ENCODE data around the gene LAMA1.

LAMA1 gene

GRCh38 chr18:7105943-7106342 is 11.7 kb downstream of the LAMA1 start:
- H3K27me3 ChIP-seq (ENCODE audit: control insufficient read depth in 2 of 2, insufficient read depth in 2 of 2, low read length in 2 of 2): no peaks in the 10 kb centered on the region
- no peaks in the 10 kb centered on the region for H3K9me3 ChIP-seq (ENCODE audit: control insufficient read depth in 2 of 2, low read length in 2 of 2)

DNA sequence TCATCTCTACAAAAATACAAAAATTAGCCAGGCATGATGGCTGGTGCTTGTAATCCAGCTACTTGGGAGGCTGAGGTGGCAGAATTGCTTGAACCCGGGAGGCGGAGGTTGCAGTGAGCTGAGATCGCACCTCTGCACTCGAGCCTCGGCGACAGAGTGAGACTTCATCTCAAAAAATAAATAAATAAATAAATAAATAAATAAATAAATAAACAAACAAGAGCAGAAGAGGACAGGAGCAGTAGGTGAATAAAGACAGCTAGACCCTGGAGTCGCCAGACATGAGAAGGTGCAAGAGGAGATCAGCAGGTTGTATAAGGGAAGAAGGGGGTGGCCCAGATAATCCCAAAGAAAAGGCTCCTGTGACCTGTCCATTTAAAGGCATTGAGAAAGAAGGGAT is 12.3 kb downstream of the LAMA1 start:
- Histone ChIP-seq H3K9me3 (ENCODE audit: control insufficient read depth in 2 of 2, low read length in 2 of 2) (no peaks in the 10 kb centered on the region), H3K36me3 (ENCODE audit: control insufficient read depth in 2 of 2, insufficient read depth in 2 of 2, low read length in 2 of 2) (no peaks in the 10 kb centered on the region), H3K27ac (ENCODE audit: low read depth in 2 of 2, low read length in 2 of 2) (no peak overlapping the region), H3K4me3 (ENCODE audit: low read length in 2 of 2) (no peak overlapping the region), H3K27me3 (ENCODE audit: control insufficient read depth in 2 of 2, insufficient read depth in 2 of 2, low read length in 2 of 2) (no peaks in the 10 kb centered on the region), H3K4me1 (ENCODE audit: control insufficient read depth in 2 of 2, insufficient read depth in 2 of 2, low read length in 2 of 2) (no peaks in the 10 kb centered on the region), H3K9ac (ENCODE audit: low read depth in 1 of 2, low read length in 2 of 2) (no peak overlapping the region)

More at GRCh38 chr18:7105943-7106342, 11.7 kb downstream of the LAMA1 start:
- Histone ChIP-seq H3K27ac (ENCODE audit: low read depth in 2 of 2, low read length in 2 of 2) (no peak overlapping the region), H3K36me3 (ENCODE audit: control insufficient read depth in 2 of 2, insufficient read depth in 2 of 2, low read length in 2 of 2) (no peaks in the 10 kb centered on the region), H3K4me1 (ENCODE audit: control insufficient read depth in 2 of 2, insufficient read depth in 2 of 2, low read length in 2 of 2) (no peaks in the 10 kb centered on the region), H3K9ac (ENCODE audit: low read depth in 1 of 2, low read length in 2 of 2) (no peak overlapping the region), H3K4me3 (ENCODE audit: low read length in 2 of 2) (no peak overlapping the region)

GRCh38 chr18:7104649-7105048 is 12.9 kb downstream of the LAMA1 start:
- H3K27me3 ChIP-seq (ENCODE audit: control insufficient read depth in 2 of 2, insufficient read depth in 2 of 2, low read length in 2 of 2): no peaks in the 10 kb centered on the region
- H3K4me1 ChIP-seq (ENCODE audit: control insufficient read depth in 2 of 2, insufficient read depth in 2 of 2, low read length in 2 of 2): no peaks in the 10 kb centered on the region

GRCh38 chr18:7102131-7102530 is 15.5 kb downstream of the LAMA1 start:
- no peaks in the 10 kb centered on the region for H3K9me3 ChIP-seq (ENCODE audit: control insufficient read depth in 2 of 2, low read length in 2 of 2)
- H3K27me3 ChIP-seq (ENCODE audit: control insufficient read depth in 2 of 2, insufficient read depth in 2 of 2, low read length in 2 of 2): no peaks in the 10 kb centered on the region
- no peaks in the 10 kb centered on the region for H3K4me1 ChIP-seq (ENCODE audit: control insufficient read depth in 2 of 2, insufficient read depth in 2 of 2, low read length in 2 of 2)
- H3K27ac ChIP-seq (ENCODE audit: low read depth in 2 of 2, low read length in 2 of 2): no peak overlapping the region
- no peak overlapping the region for H3K4me3 ChIP-seq (ENCODE audit: low read length in 2 of 2)
- no peaks in the 10 kb centered on the region for H3K36me3 ChIP-seq (ENCODE audit: control insufficient read depth in 2 of 2, insufficient read depth in 2 of 2, low read length in 2 of 2)
- no peak overlapping the region for H3K9ac ChIP-seq (ENCODE audit: low read depth in 1 of 2, low read length in 2 of 2)

More at GRCh38 chr18:7104649-7105048, 12.9 kb downstream of the LAMA1 start:
- no peaks in the 10 kb centered on the region for H3K36me3 ChIP-seq (ENCODE audit: control insufficient read depth in 2 of 2, insufficient read depth in 2 of 2, low read length in 2 of 2)
- H3K9ac ChIP-seq (ENCODE audit: low read depth in 1 of 2, low read length in 2 of 2): no peak overlapping the region
- H3K4me3 ChIP-seq (ENCODE audit: low read length in 2 of 2): no peak overlapping the region
- H3K27ac ChIP-seq (ENCODE audit: low read depth in 2 of 2, low read length in 2 of 2): no peak overlapping the region
- no peaks in the 10 kb centered on the region for H3K9me3 ChIP-seq (ENCODE audit: control insufficient read depth in 2 of 2, low read length in 2 of 2)

DNA sequence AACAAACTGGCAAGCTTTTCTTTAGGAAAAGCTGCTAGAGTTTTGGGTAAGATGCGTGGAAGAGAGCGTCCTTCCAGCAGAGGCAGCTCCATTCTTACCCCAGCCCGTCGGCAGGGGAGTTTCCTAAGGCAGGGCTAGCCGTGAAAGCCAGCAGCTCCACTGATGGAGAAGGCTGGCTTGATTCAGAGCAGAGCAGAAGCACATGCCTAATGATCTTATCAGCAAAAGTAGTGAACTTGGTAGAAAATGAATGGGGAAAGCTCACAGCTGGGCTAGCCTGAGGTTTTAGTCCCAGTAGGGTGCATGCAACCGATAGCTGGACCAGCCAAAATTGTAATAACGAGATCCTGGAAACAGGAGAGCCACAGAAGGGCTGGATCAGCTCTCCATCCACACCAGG is 20.8 kb downstream of the LAMA1 start:
- H3K27me3 ChIP-seq (ENCODE audit: control insufficient read depth in 2 of 2, insufficient read depth in 2 of 2, low read length in 2 of 2): no peaks in the 10 kb centered on the region
- H3K27ac ChIP-seq (ENCODE audit: low read depth in 2 of 2, low read length in 2 of 2): no peak overlapping the region
- H3K4me1 ChIP-seq (ENCODE audit: control insufficient read depth in 2 of 2, insufficient read depth in 2 of 2, low read length in 2 of 2): no peaks in the 10 kb centered on the region
- no peaks in the 10 kb centered on the region for H3K9me3 ChIP-seq (ENCODE audit: control insufficient read depth in 2 of 2, low read length in 2 of 2)
- H3K4me3 ChIP-seq (ENCODE audit: low read length in 2 of 2): no peak overlapping the region
- no peak overlapping the region for H3K9ac ChIP-seq (ENCODE audit: low read depth in 1 of 2, low read length in 2 of 2)
- H3K36me3 ChIP-seq (ENCODE audit: control insufficient read depth in 2 of 2, insufficient read depth in 2 of 2, low read length in 2 of 2): no peaks in the 10 kb centered on the region

DNA sequence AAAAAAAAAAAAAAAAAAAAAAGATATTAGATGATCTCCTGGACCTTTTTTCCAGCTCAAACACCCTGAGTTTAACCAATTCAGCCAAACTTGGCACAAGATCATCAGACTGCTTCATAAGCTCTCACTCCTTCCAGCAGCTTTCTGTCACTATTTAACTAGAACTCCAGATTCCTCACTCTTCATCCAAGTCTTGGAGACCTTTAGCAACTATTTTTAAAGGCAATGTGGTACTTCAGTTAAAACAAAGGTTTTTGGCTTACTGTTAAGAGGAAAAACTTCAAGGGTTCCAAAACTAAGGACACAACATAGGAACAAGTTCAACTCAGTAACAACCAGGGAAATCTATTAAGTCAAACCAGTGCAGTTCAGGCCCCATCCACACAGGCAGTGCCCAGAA is 23.2 kb downstream of the LAMA1 start:
- H3K36me3 ChIP-seq (ENCODE audit: control insufficient read depth in 2 of 2, insufficient read depth in 2 of 2, low read length in 2 of 2): no peaks in the 10 kb centered on the region
- no peaks in the 10 kb centered on the region for H3K9me3 ChIP-seq (ENCODE audit: control insufficient read depth in 2 of 2, low read length in 2 of 2)
- H3K27ac ChIP-seq (ENCODE audit: low read depth in 2 of 2, low read length in 2 of 2): no peak overlapping the region
- H3K4me3 ChIP-seq (ENCODE audit: low read length in 2 of 2): no peak overlapping the region
- H3K4me1 ChIP-seq (ENCODE audit: control insufficient read depth in 2 of 2, insufficient read depth in 2 of 2, low read length in 2 of 2): no peaks in the 10 kb centered on the region
- no peaks in the 10 kb centered on the region for H3K27me3 ChIP-seq (ENCODE audit: control insufficient read depth in 2 of 2, insufficient read depth in 2 of 2, low read length in 2 of 2)
- no peak overlapping the region for H3K9ac ChIP-seq (ENCODE audit: low read depth in 1 of 2, low read length in 2 of 2)

DNA sequence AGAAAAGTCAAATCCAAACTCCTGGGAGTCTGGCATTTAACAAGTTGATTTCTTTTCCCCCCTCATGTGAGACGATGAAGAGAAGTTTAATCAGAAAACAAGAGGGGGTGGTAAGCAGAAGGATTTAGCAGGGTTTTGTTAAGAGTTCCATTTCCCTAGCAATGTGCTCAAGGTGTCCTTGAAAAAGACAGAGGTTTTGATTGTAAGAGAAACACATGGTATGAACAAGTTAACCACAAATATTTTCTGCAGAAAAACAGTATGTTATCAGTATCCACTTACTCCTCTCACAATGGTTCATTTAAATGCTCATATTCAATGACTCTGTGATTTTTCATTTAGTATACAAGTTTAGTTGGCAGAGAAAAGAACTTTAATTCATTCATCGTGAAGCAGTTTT is 26.8 kb downstream of the LAMA1 start:
- no peaks in the 10 kb centered on the region for H3K27me3 ChIP-seq (ENCODE audit: control insufficient read depth in 2 of 2, insufficient read depth in 2 of 2, low read length in 2 of 2)
- no peak overlapping the region for H3K9ac ChIP-seq (ENCODE audit: low read depth in 1 of 2, low read length in 2 of 2)
- H3K27ac ChIP-seq (ENCODE audit: low read depth in 2 of 2, low read length in 2 of 2): no peak overlapping the region
- H3K4me1 ChIP-seq (ENCODE audit: control insufficient read depth in 2 of 2, insufficient read depth in 2 of 2, low read length in 2 of 2): no peaks in the 10 kb centered on the region
- H3K36me3 ChIP-seq (ENCODE audit: control insufficient read depth in 2 of 2, insufficient read depth in 2 of 2, low read length in 2 of 2): no peaks in the 10 kb centered on the region
- H3K9me3 ChIP-seq (ENCODE audit: control insufficient read depth in 2 of 2, low read length in 2 of 2): no peaks in the 10 kb centered on the region
- no peak overlapping the region for H3K4me3 ChIP-seq (ENCODE audit: low read length in 2 of 2)

- H3K9ac ChIP-seq (ENCODE audit: low read depth in 1 of 2, low read length in 2 of 2): no peak overlapping the region
- no peaks in the 10 kb centered on the region for H3K36me3 ChIP-seq (ENCODE audit: control insufficient read depth in 2 of 2, insufficient read depth in 2 of 2, low read length in 2 of 2)
- H3K27me3 ChIP-seq (ENCODE audit: control insufficient read depth in 2 of 2, insufficient read depth in 2 of 2, low read length in 2 of 2): no peaks in the 10 kb centered on the region
- H3K27ac ChIP-seq (ENCODE audit: low read depth in 2 of 2, low read length in 2 of 2): no peak overlapping the region
- H3K4me3 ChIP-seq (ENCODE audit: low read length in 2 of 2): no peak overlapping the region
- no peaks in the 10 kb centered on the region for H3K9me3 ChIP-seq (ENCODE audit: control insufficient read depth in 2 of 2, low read length in 2 of 2)
- H3K4me1 ChIP-seq (ENCODE audit: control insufficient read depth in 2 of 2, insufficient read depth in 2 of 2, low read length in 2 of 2): no peaks in the 10 kb centered on the region
These were observed 28.2 kb downstream of the LAMA1 start for GRCh38 chr18:7089369-7089768.

DNA sequence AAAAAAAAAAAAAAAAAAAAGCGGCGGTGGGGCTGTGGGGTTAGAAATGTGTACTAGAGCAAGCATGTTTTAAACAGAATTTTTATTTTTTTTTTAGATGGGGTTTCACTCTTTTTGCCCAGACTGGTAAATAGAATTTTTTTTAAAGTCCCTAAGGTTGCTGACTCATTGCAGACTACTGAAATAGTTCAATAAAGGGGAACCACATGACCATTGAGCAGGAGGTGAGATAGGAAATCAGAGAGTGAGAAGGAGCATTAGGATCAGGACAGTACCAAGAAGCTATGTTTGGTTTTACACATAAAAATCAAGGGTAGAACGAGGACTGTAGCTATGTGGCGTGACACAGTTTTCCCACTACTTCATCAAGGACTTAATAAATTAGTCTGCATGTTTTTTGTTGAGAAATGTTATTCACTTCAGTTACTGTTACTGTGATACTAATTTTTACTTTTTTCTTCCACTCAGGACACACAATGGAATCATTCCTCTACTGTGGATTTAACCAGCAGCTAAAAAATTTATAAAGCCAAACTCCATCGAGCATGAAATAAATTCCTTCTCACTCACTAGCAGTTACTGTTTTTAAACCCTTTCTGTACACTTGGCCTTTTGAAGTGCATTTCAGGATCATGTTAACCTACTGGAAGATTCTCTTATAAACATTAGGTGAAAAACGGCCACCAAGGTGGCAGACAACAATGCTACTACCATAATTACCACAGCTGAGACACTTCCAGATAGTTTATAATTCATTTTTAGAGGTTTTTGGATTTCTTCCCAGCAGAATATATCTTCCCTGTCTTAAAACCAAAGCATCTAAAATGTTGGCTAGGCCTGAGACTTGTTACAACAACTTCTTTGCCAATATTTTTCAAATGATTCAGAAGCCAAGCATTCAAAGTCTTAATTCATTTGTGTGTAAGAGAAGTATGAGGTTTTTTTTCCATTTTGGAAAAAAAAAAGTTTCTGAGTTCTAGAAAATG is 33.2 kb downstream of the LAMA1 start:
- no peaks in the 10 kb centered on the region for H3K27me3 ChIP-seq (ENCODE audit: control insufficient read depth in 2 of 2, insufficient read depth in 2 of 2, low read length in 2 of 2)
- H3K4me3 ChIP-seq (ENCODE audit: low read length in 2 of 2): no peak overlapping the region
- H3K4me1 ChIP-seq (ENCODE audit: control insufficient read depth in 2 of 2, insufficient read depth in 2 of 2, low read length in 2 of 2): no peaks in the 10 kb centered on the region
- H3K9me3 ChIP-seq (ENCODE audit: control insufficient read depth in 2 of 2, low read length in 2 of 2): no peaks in the 10 kb centered on the region
- no peak overlapping the region for H3K9ac ChIP-seq (ENCODE audit: low read depth in 1 of 2, low read length in 2 of 2)
- no peak overlapping the region for H3K27ac ChIP-seq (ENCODE audit: low read depth in 2 of 2, low read length in 2 of 2)
- H3K36me3 ChIP-seq (ENCODE audit: control insufficient read depth in 2 of 2, insufficient read depth in 2 of 2, low read length in 2 of 2): no peaks in the 10 kb centered on the region

DNA sequence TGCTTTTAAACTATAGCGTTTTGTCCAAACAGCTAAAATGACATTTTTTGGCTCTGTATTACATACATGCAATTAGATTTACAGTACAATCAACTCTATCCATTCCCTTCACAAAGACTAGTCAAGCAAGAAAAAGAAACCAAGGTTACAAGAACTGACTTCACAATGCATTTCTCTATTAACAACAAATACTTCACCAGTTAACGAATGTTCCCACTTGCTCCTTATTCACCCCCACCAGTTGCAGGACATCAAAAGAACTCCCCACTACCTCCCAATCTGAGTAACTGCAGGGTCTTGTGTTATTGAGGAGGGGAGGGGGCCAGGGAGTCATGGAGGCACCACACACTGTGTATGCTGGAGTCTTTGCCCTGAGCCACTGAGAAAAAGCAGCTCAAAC is 34.9 kb downstream of the LAMA1 start:
- H3K27me3 ChIP-seq (ENCODE audit: control insufficient read depth in 2 of 2, insufficient read depth in 2 of 2, low read length in 2 of 2): no peaks in the 10 kb centered on the region
- H3K4me1 ChIP-seq (ENCODE audit: control insufficient read depth in 2 of 2, insufficient read depth in 2 of 2, low read length in 2 of 2): no peaks in the 10 kb centered on the region
- H3K9ac ChIP-seq (ENCODE audit: low read depth in 1 of 2, low read length in 2 of 2): no peak overlapping the region

More for the DNA sequence above, 34.9 kb downstream of the LAMA1 start:
- Histone ChIP-seq H3K9me3 (ENCODE audit: control insufficient read depth in 2 of 2, low read length in 2 of 2) (no peaks in the 10 kb centered on the region), H3K36me3 (ENCODE audit: control insufficient read depth in 2 of 2, insufficient read depth in 2 of 2, low read length in 2 of 2) (no peaks in the 10 kb centered on the region), H3K4me3 (ENCODE audit: low read length in 2 of 2) (no peak overlapping the region), H3K27ac (ENCODE audit: low read depth in 2 of 2, low read length in 2 of 2) (no peak overlapping the region)

All from mucosa of rectum (tissue), 2 donors.